Neural cell (in vitro differentiated cells): ENCODE results near the gene GNPTAB. TPM values are rescaled to one million over a fixed set of nuclear protein-coding genes. Genes with fewer than 3 reads are reported as not detected.

Source experiments
- H2AFZ ChIP-seq: fragments of 200-600, 300-800 bp; sonication (generic), shearing (Covaris generic); 2 replicates; pipeline ENCODE4 v1.6.0; 2014; ENCODE audit warnings: low read depth, mild to moderate bottlenecking, antibody characterized with exemption, low read length, moderate library complexity
- H3F3A ChIP-seq: fragments of 200-600 bp; shearing (Covaris generic); 2 replicates; pipeline ENCODE4 v1.6.1; 2016; ENCODE audit warnings: mild to moderate bottlenecking, moderate library complexity, mixed read lengths, antibody characterized with exemption, low read length; ENCODE audit not compliant: insufficient read depth, poor library complexity, severe bottlenecking
- H3K27ac ChIP-seq: fragments of 200-600, 300-800 bp; sonication (generic), shearing (Covaris generic); 2 replicates; pipeline ENCODE4 v1.5.1; 2014; ENCODE audit warnings: mild to moderate bottlenecking, low read length, moderate library complexity
- H3K27me3 ChIP-seq: fragments of 300-800, 200-600 bp; sonication (generic), shearing (Covaris generic); 2 replicates; pipeline ENCODE4 v1.6.0; 2014; ENCODE audit warnings: mild to moderate bottlenecking, low read depth, low read length, moderate library complexity; ENCODE audit not compliant: insufficient read depth
- H3K36me3 ChIP-seq: fragments of 300-800, 200-600 bp; sonication (generic), shearing (Covaris generic); 2 replicates; pipeline ENCODE4 v1.5.1; 2014; ENCODE audit warnings: mild to moderate bottlenecking, antibody characterized with exemption, low read length, moderate library complexity; ENCODE audit not compliant: insufficient read depth
- H3K4me2 ChIP-seq: fragments of 300-800, 200-600 bp; sonication (generic), shearing (Covaris generic); 2 replicates; pipeline ENCODE4 v1.6.0; 2014; ENCODE audit warnings: mild to moderate bottlenecking, low read length
- H3K4me3 ChIP-seq: fragments of 300-800, 200-600 bp; sonication (generic), shearing (Covaris generic); 2 replicates; pipeline ENCODE4 v1.5.1; 2014; ENCODE audit warnings: mild to moderate bottlenecking, low read length, moderate library complexity
- H3K79me2 ChIP-seq: fragments of 200-600 bp; shearing (Covaris generic); replicated peaks from 2 replicates; pipeline ENCODE4 v1.6.0; 2014; ENCODE audit warnings: mild to moderate bottlenecking, low read length, moderate library complexity; ENCODE audit not compliant: insufficient read depth
- H3K9ac ChIP-seq: fragments of 300-800, 200-600 bp; sonication (generic), shearing (Covaris generic); 2 replicates; pipeline ENCODE4 v1.6.1; 2016; ENCODE audit warnings: mild to moderate bottlenecking, low read length, mixed read lengths
- H3K9me2 ChIP-seq: fragments of 200-600 bp; shearing (Covaris generic); 2 replicates; pipeline ENCODE4 v1.6.1; 2016; ENCODE audit warnings: mild to moderate bottlenecking, low read length, mixed read lengths; ENCODE audit not compliant: insufficient read depth
- H3K9me3 ChIP-seq: fragments of 200-600, 300-800 bp; sonication (generic), shearing (Covaris generic); 2 replicates; pipeline ENCODE4 v1.6.1; 2016; ENCODE audit warnings: mild to moderate bottlenecking, mixed run types, low read length, moderate library complexity, mixed read lengths
- H4K20me1 ChIP-seq: fragments of 200-600 bp; shearing (Covaris generic); 2 replicates; pipeline ENCODE4 v1.6.1; 2016; ENCODE audit warnings: mild to moderate bottlenecking, mixed run types; ENCODE audit not compliant: insufficient read depth
- EP300 ChIP-seq: fragments of 450-650 bp; conservative IDR thresholded peaks from 2 replicates; pipeline ENCODE4 v1.6.1; 2014; ENCODE audit warnings: antibody characterized with exemption, mild to moderate bottlenecking, moderate library complexity; ENCODE audit not compliant: poor library complexity, severe bottlenecking
- EZH2 ChIP-seq: fragments of 200-600, 300-800 bp; shearing (Covaris generic), sonication (generic); IDR thresholded peaks from 2 replicates; pipeline ENCODE4 v1.6.1; 2014; ENCODE audit warnings: antibody characterized with exemption, low read length, borderline replicate concordance, mild to moderate bottlenecking; ENCODE audit not compliant: insufficient read depth, poor library complexity, severe bottlenecking
- MXI1 ChIP-seq: fragments of 450-650 bp; conservative IDR thresholded peaks from 2 replicates; pipeline ENCODE4 v1.6.1; 2014; ENCODE audit warnings: antibody characterized with exemption, mild to moderate bottlenecking; ENCODE audit not compliant: poor library complexity, severe bottlenecking
- POLR2AphosphoS5 ChIP-seq: IDR thresholded peaks from 2 replicates; pipeline ENCODE4 v1.6.1; 2012
- RAD21 ChIP-seq: fragments of 450-650 bp; conservative IDR thresholded peaks from 2 replicates; pipeline ENCODE4 v1.6.1; 2014; ENCODE audit warnings: antibody characterized with exemption, mild to moderate bottlenecking, moderate library complexity
- SMC3 ChIP-seq: fragments of 450-650 bp; conservative IDR thresholded peaks from 2 replicates; pipeline ENCODE4 v1.6.1; 2014; ENCODE audit warnings: antibody characterized with exemption, mild to moderate bottlenecking, moderate library complexity; ENCODE audit not compliant: poor library complexity
- TAF1 ChIP-seq: IDR thresholded peaks from 2 replicates; pipeline ENCODE4 v1.6.1; 2012; ENCODE audit warnings: low read depth
- polyA plus RNA-seq: library from polyadenylated mRNA; depleted of rRNA; stranded (reverse); fragments of >200 nt; gene quantifications from 2 replicates; pipeline ENCODE4 v1.2.3, GENCODE V29; 2014
- TF ChIP-seq, protein P1 (sequence below): IDR thresholded peaks from 2 replicates; pipeline ENCODE4 v1.6.1; 2012; ENCODE audit warnings: borderline replicate concordance
- TF ChIP-seq, protein P2 (sequence below): fragments of 450-650 bp; IDR thresholded peaks from 2 replicates; pipeline ENCODE4 v1.5.1; 2014; ENCODE audit warnings: antibody characterized with exemption, mild to moderate bottlenecking, moderate library complexity; ENCODE audit not compliant: poor library complexity, severe bottlenecking

The GNPTAB gene
- polyA plus RNA-seq, 1 donor from 2014 or later = 80.0 TPM

GRCh38 chr12:101761350-101761749 lies 69.4 kb downstream of the GNPTAB start:
- TF ChIP-seq, protein P1, sequence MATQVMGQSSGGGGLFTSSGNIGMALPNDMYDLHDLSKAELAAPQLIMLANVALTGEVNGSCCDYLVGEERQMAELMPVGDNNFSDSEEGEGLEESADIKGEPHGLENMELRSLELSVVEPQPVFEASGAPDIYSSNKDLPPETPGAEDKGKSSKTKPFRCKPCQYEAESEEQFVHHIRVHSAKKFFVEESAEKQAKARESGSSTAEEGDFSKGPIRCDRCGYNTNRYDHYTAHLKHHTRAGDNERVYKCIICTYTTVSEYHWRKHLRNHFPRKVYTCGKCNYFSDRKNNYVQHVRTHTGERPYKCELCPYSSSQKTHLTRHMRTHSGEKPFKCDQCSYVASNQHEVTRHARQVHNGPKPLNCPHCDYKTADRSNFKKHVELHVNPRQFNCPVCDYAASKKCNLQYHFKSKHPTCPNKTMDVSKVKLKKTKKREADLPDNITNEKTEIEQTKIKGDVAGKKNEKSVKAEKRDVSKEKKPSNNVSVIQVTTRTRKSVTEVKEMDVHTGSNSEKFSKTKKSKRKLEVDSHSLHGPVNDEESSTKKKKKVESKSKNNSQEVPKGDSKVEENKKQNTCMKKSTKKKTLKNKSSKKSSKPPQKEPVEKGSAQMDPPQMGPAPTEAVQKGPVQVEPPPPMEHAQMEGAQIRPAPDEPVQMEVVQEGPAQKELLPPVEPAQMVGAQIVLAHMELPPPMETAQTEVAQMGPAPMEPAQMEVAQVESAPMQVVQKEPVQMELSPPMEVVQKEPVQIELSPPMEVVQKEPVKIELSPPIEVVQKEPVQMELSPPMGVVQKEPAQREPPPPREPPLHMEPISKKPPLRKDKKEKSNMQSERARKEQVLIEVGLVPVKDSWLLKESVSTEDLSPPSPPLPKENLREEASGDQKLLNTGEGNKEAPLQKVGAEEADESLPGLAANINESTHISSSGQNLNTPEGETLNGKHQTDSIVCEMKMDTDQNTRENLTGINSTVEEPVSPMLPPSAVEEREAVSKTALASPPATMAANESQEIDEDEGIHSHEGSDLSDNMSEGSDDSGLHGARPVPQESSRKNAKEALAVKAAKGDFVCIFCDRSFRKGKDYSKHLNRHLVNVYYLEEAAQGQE = no peak
- TF ChIP-seq, protein P2, sequence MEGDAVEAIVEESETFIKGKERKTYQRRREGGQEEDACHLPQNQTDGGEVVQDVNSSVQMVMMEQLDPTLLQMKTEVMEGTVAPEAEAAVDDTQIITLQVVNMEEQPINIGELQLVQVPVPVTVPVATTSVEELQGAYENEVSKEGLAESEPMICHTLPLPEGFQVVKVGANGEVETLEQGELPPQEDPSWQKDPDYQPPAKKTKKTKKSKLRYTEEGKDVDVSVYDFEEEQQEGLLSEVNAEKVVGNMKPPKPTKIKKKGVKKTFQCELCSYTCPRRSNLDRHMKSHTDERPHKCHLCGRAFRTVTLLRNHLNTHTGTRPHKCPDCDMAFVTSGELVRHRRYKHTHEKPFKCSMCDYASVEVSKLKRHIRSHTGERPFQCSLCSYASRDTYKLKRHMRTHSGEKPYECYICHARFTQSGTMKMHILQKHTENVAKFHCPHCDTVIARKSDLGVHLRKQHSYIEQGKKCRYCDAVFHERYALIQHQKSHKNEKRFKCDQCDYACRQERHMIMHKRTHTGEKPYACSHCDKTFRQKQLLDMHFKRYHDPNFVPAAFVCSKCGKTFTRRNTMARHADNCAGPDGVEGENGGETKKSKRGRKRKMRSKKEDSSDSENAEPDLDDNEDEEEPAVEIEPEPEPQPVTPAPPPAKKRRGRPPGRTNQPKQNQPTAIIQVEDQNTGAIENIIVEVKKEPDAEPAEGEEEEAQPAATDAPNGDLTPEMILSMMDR = no peak
- TF ChIP-seq RAD21 = no peak
- no peak for TF ChIP-seq EZH2
- TF ChIP-seq MXI1 = no peak
- TF ChIP-seq EP300 = no peak
- Histone ChIP-seq H3K27me3 (no peaks in the 10 kb centered on the region), H3K4me2 (no peak overlapping the region), H3K27ac (no peak overlapping the region), H3K9me2 (no peaks in the 10 kb centered on the region), H3K9me3 (no peaks in the 10 kb centered on the region), H3K9ac (no peak overlapping the region), H3F3A (no peaks in the 10 kb centered on the region), H3K79me2 (no peaks in the 10 kb centered on the region), H2AFZ (no peak overlapping the region), H3K4me3 (no peak overlapping the region), H4K20me1 (no peaks in the 10 kb centered on the region), H3K36me3 (peaks cover 5% of the 10 kb centered on the region)

DNA sequence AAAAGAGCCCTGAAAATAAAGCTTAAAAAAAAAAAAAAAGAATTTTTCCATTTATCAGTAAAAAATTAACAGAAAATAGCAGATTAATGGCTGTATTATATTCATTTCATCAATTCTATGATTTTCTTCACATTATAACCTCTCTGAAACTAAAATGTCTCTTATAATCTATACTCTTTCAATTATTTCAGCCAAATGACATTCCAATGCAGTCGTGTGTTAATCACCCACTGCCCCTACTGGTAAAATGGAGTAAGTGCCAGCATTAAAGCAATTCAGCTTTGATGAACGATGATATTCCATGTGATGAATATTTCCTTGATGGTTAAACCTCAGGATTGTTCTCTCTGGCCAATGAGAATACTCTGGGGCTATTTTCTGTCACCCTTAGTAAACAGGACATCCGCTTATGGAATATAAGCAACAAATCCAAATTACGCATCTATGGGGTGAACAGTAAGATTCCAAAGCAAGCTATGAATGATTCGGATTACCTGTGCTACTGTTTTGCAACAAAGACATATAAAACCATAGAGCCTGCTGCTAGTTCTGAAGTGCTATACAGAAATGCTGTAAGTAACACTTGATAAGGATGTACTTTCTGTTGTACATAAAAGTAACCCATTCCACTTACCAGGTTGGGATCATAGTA lies 71.2 kb downstream of the GNPTAB start:
- no peak overlapping the region for H3K4me3 ChIP-seq
- no peaks in the 10 kb centered on the region for H4K20me1 ChIP-seq
- peaks cover 5% of the 10 kb centered on the region for H3K36me3 ChIP-seq
- H3K9me3 ChIP-seq = no peaks in the 10 kb centered on the region
- H3K9me2 ChIP-seq = no peaks in the 10 kb centered on the region
- H3K27ac ChIP-seq = no peak overlapping the region
- no peak overlapping the region for H2AFZ ChIP-seq
- H3K27me3 ChIP-seq = no peaks in the 10 kb centered on the region
- no peak overlapping the region for H3K4me2 ChIP-seq
- H3F3A ChIP-seq = no peaks in the 10 kb centered on the region
- no peaks in the 10 kb centered on the region for H3K79me2 ChIP-seq
- TF ChIP-seq MXI1 (no peak), SMC3 (peak; percentile 33), TAF1 (no peak), EZH2 (no peak), RAD21 (peak; percentile 48), EP300 (no peak), POLR2AphosphoS5 (no peak)
- TF ChIP-seq, protein P2 = peak; percentile 63
- TF ChIP-seq, protein P1 = no peak
- H3K9ac ChIP-seq = no peak overlapping the region
